ENCODE measurements around the gene USP2.

- TF ChIP-seq, protein P1, sequence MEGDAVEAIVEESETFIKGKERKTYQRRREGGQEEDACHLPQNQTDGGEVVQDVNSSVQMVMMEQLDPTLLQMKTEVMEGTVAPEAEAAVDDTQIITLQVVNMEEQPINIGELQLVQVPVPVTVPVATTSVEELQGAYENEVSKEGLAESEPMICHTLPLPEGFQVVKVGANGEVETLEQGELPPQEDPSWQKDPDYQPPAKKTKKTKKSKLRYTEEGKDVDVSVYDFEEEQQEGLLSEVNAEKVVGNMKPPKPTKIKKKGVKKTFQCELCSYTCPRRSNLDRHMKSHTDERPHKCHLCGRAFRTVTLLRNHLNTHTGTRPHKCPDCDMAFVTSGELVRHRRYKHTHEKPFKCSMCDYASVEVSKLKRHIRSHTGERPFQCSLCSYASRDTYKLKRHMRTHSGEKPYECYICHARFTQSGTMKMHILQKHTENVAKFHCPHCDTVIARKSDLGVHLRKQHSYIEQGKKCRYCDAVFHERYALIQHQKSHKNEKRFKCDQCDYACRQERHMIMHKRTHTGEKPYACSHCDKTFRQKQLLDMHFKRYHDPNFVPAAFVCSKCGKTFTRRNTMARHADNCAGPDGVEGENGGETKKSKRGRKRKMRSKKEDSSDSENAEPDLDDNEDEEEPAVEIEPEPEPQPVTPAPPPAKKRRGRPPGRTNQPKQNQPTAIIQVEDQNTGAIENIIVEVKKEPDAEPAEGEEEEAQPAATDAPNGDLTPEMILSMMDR (IDR thresholded peaks at IDR 0.05): no peak
- TF ChIP-seq POLR2A (IDR thresholded peaks at IDR 0.05): no peak
Measured at GRCh38 chr11:119400860-119401259, 19.4 kb upstream of the USP2 start.
